Dermis microvascular lymphatic vessel endothelial cell (primary cell): ENCODE results near the gene SNRNP25. TPM values are rescaled to one million over a fixed set of nuclear protein-coding genes. Genes with fewer than 3 reads are reported as not detected.

ENCODE experiments used
- DNase-seq, 2 donors: peaks; one replicate each; pipeline versions ENCODE4 v3.0.0 to v3.0.0-alpha.2; 2010; ENCODE audit warnings: low read depth in 2 of 2
- total RNA-seq: library from RNA; depleted of rRNA; stranded (reverse); fragments of >200 nt; gene quantifications from 2 replicates; pipeline ENCODE4 v1.2.1, GENCODE V29; 2014

SNRNP25 gene
- total RNA-seq, 1 donor from 2014 or later, result 27.1 TPM

- peak in 1 of 2 donors; percentile 67 for DNase-seq
Measured at GRCh38 chr16:77273-77806, 23.7 kb downstream of the SNRNP25 start.

GRCh38 chr16:77807-78443 is 24.3 kb downstream of the SNRNP25 start, which contains the start of gene MPG:
TSS of gene MPG (plus strand) at chr16:78225. CDS start at chr16:78310, 85 bp downstream.
- DNase-seq, result peak in 1 of 2 donors; percentile 86

- peak in 1 of 2 donors; percentile 53 for DNase-seq
Measured at GRCh38 chr16:78444-79150, 25.0 kb downstream of the SNRNP25 start.

GRCh38 chr16:79151-80054 is 25.8 kb downstream of the SNRNP25 start:
- DNase-seq, result peak; percentile 65 to 77

GRCh38 chr16:83060-83603 is 29.5 kb downstream of the SNRNP25 start:
- no peak for DNase-seq

- DNase-seq, result peak in 1 of 2 donors; percentile 64
Measured at GRCh38 chr16:83781-84615, 30.4 kb downstream of the SNRNP25 start.

- DNase-seq, result peak; percentile 90 to 98
Measured at GRCh38 chr16:84718-85406, 31.2 kb downstream of the SNRNP25 start.

- DNase-seq, result no peak
Measured at GRCh38 chr16:85407-85782, 31.8 kb downstream of the SNRNP25 start.

GRCh38 chr16:85865-86264 is 32.2 kb downstream of the SNRNP25 start:
- no peak for DNase-seq

- no peak for DNase-seq
Measured at GRCh38 chr16:86483-86952, 32.9 kb downstream of the SNRNP25 start.

GRCh38 chr16:88613-89012 is 35.0 kb downstream of the SNRNP25 start:
- DNase-seq, result no peak

GRCh38 chr16:89391-90302 is 36.0 kb downstream of the SNRNP25 start:
- DNase-seq, result no peak

- no peak for DNase-seq
Measured at GRCh38 chr16:91484-91883, 37.9 kb downstream of the SNRNP25 start.

GRCh38 chr16:92431-93339 is 39.1 kb downstream of the SNRNP25 start:
- DNase-seq, result no peak

GRCh38 chr16:94918-95265 is 41.3 kb downstream of the SNRNP25 start:
- DNase-seq, result no peak

GRCh38 chr16:96935-97381 is 43.3 kb downstream of the SNRNP25 start:
- peak; percentile 77 to 89 for DNase-seq

GRCh38 chr16:97822-98221 is 44.2 kb downstream of the SNRNP25 start:
- DNase-seq, result no peak

GRCh38 chr16:100989-101388 is 47.4 kb downstream of the SNRNP25 start:
- no peak for DNase-seq
